HL-60 (cell line): ENCODE measurements around the gene KLK13.

Source experiments
- DNase-seq, 2 experiments: peaks; one replicate each; pipeline ENCODE4 v3.0.0-alpha.2; 2010 to 2020; ENCODE audit warnings: low read depth in 1 of 2, low spot score in 1 of 2
- H3K27ac ChIP-seq: fragments of 250-450 bp; sonication (Bioruptor Pico); replicated peaks from 2 replicates; pipeline ENCODE4 v1.5.1; 2020; ENCODE audit warnings: mild to moderate bottlenecking, moderate library complexity
- H3K27me3 ChIP-seq: fragments of 250-450 bp; sonication (Bioruptor Pico); 2 replicates; pipeline ENCODE4 v1.5.1; 2021; ENCODE audit warnings: mild to moderate bottlenecking, moderate library complexity; ENCODE audit not compliant: insufficient read depth, poor library complexity, severe bottlenecking
- H3K4me3 ChIP-seq: replicated peaks from 2 replicates; pipeline ENCODE4 v1.5.1; 2011; ENCODE audit warnings: mild to moderate bottlenecking, control low read depth, low read length; ENCODE audit not compliant: insufficient read depth
- CTCF ChIP-seq: IDR thresholded peaks from one replicate; pipeline ENCODE4 v1.5.1; 2011; ENCODE audit warnings: low read length, control low read depth, inconsistent platforms; ENCODE audit not compliant: insufficient read depth
- GABPA ChIP-seq: IDR thresholded peaks from 2 replicates; pipeline ENCODE4 v1.6.1; 2012; ENCODE audit warnings: low read depth
- POLR2AphosphoS5 ChIP-seq: IDR thresholded peaks from 2 replicates; pipeline ENCODE4 v1.6.1; 2012; ENCODE audit warnings: low read depth
- REST ChIP-seq: IDR thresholded peaks from 2 replicates; pipeline ENCODE4 v1.6.1; 2012; ENCODE audit warnings: low read depth; ENCODE audit not compliant: insufficient replicate concordance
- SPI1 ChIP-seq: IDR thresholded peaks from 2 replicates; pipeline ENCODE4 v1.6.1; 2012; ENCODE audit warnings: low read depth, mild to moderate bottlenecking, borderline replicate concordance

The KLK13 gene

GRCh38 chr19:51090471-51090870 lies 25.6 kb upstream of the KLK13 start:
- no peak overlapping the region for H3K27ac ChIP-seq
- no peak for DNase-seq
- H3K4me3 ChIP-seq: no peak overlapping the region
- TF ChIP-seq GABPA (no peak), POLR2AphosphoS5 (no peak), CTCF (no peak), REST (no peak), SPI1 (no peak)
- H3K27me3 ChIP-seq: no peaks in the 10 kb centered on the region

- DNase-seq: no peak
- Histone ChIP-seq H3K27me3 (no peaks in the 10 kb centered on the region), H3K27ac (no peak overlapping the region), H3K4me3 (no peak overlapping the region)
- TF ChIP-seq REST (no peak), SPI1 (no peak), POLR2AphosphoS5 (no peak), CTCF (no peak), GABPA (no peak)
These were observed 24.9 kb upstream of the KLK13 start for GRCh38 chr19:51089786-51090185.

- no peak overlapping the region for H3K4me3 ChIP-seq
- no peak overlapping the region for H3K27ac ChIP-seq
- TF ChIP-seq SPI1 (no peak), POLR2AphosphoS5 (no peak), REST (no peak), CTCF (no peak), GABPA (no peak)
- H3K27me3 ChIP-seq: no peaks in the 10 kb centered on the region
- no peak for DNase-seq
These were observed 21.4 kb upstream of the KLK13 start for GRCh38 chr19:51086153-51086850.
